Suprapubic skin (tissue), 4 donors: ENCODE data around the gene IQSEC3.

Experiments
- CTCF ChIP-seq, 2 donors: fragments of 200-600 bp in 1 of 2; fragments of 450-650 bp in 1 of 2; sonication (generic) in 1 of 2; IDR thresholded peaks; one replicate each; pipeline ENCODE4 v1.5.1; 2016 to 2019; ENCODE audit warnings: antibody characterized with exemption in 2 of 2, mild to moderate bottlenecking in 1 of 2, moderate library complexity in 1 of 2
- POLR2A ChIP-seq, 2 donors: fragments of 450-650 bp; IDR thresholded peaks; one replicate each; pipeline ENCODE4 v1.6.1; 2017; ENCODE audit warnings: antibody characterized with exemption in 2 of 2, mild to moderate bottlenecking in 2 of 2, moderate library complexity in 2 of 2
- POLR2AphosphoS5 ChIP-seq, 3 donors: sonication (generic); formaldehyde crosslinking; IDR thresholded peaks; one replicate each; pipeline ENCODE4 v1.6.1; 2017; ENCODE audit warnings: antibody characterized with exemption in 3 of 3

GRCh38 chr12:166425-167075 lies 100.0 kb downstream of the IQSEC3 start:
- TF ChIP-seq CTCF (IDR thresholded peaks at IDR 0.05) (no peak), POLR2AphosphoS5 (IDR thresholded peaks at IDR 0.05) (no peak), POLR2A (IDR thresholded peaks at IDR 0.05) (no peak)
